Psoas muscle (tissue), 8 donors: ENCODE measurements around the gene VWA1. TPM values are rescaled to one million over a fixed set of nuclear protein-coding genes. Genes with fewer than 3 reads are reported as not detected.
"Not testable (repeated sequence)": the region's sequence is repeated elsewhere in the genome, so short reads cannot be mapped to it uniquely, and the experiment has no call there.

Source experiments
- ATAC-seq, 4 donors: fragments of 200-7000 bp; cut with Tn5 transposase; one replicate each; pipeline ENCODE4 v1.9.1; 2020; ENCODE audit warnings: moderate library complexity in 3 of 4, mild to moderate bottlenecking in 2 of 4
- DNase-seq, 2 donors: peaks; one replicate each; pipeline ENCODE4 v3.0.0-alpha.2; 2020
- H3K27ac ChIP-seq: fragments of 200-600 bp; one replicate; pipeline ENCODE4 v1.8.0; 2022
- H3K27me3 ChIP-seq, 3 donors: fragments of 200-600 bp in 1 of 3; one replicate each; pipeline versions ENCODE4 v1.6.1 to v1.8.0; 2013 to 2022; ENCODE audit warnings: low read length in 2 of 3, mild to moderate bottlenecking in 2 of 3, moderate library complexity in 1 of 3; ENCODE audit not compliant: insufficient read depth in 3 of 3
- H3K36me3 ChIP-seq, 2 donors: fragments of 200-600 bp in 1 of 2; one replicate each; pipeline versions ENCODE4 v1.6.1 to v1.8.0; 2013 to 2022; ENCODE audit warnings: low read depth in 1 of 2, mild to moderate bottlenecking in 1 of 2, moderate library complexity in 1 of 2; ENCODE audit not compliant: insufficient read depth in 1 of 2
- H3K4me1 ChIP-seq: fragments of 200-600 bp; one replicate; pipeline ENCODE4 v1.8.0; 2022
- H3K4me3 ChIP-seq: fragments of 200-600 bp; one replicate; pipeline ENCODE4 v1.8.0; 2022; ENCODE audit warnings: mild to moderate bottlenecking
- H3K9me3 ChIP-seq: fragments of 200-600 bp; one replicate; pipeline ENCODE4 v1.8.0; 2022
- CTCF ChIP-seq: fragments of 200-600 bp; IDR thresholded peaks from one replicate; pipeline ENCODE4 v1.8.0; 2022; ENCODE audit warnings: antibody characterized with exemption
- WGBS, 3 donors: extraction: QIAGEN DNeasy Blood & Tissue Kit; methylation state at CpG; one replicate each; pipeline versions ENCODE4 v1.1.6 to v1.1.7; 2013; 5-methylcytosine and 5-hydroxymethylcytosine counted together
- intact Hi-C, 2 donors: fragments of 100-400 bp; cut with DNase I; formaldehyde crosslinking; loops; one replicate each; pipeline versions ENCODE4 v1.11.0 to v1.14.2; 2022
- polyA plus RNA-seq, 3 donors: library from polyadenylated mRNA; stranded (reverse); fragments of 200-250 nt; gene quantifications; one replicate each; pipeline ENCODE4 v1.2.3, GENCODE V29; 2013
- total RNA-seq, 4 donors: library from RNA; stranded (reverse); fragmentation: NEBNext Ultra II Directional in 2 of 4; extraction: Animal tissue kit (Norgen Biotek cat#: 25700) in 2 of 4; gene quantifications; one replicate each; pipeline versions ENCODE4 v1.2.1 to v1.2.4, GENCODE V29; 2021 to 2023
- donor health status: healthy with polysubstance abuse.
- donor health status: DM: no; HTN: no; CAD: no; lungs with moderate emphysema.
- donor health status: Bipolar disorder and iron deficiency.
- donor health status: healthy.
- donor health status: DM: yes; HTN: yes; CAD: no.
- donor health status: DM: no; HTN: no; CAD: no.
- donor health status: DM: no; HTN: no; CAD: no.
- donor health status: DM: yes; HTN: yes; CAD: no.

The VWA1 gene
- total and polyA plus RNA-seq, 7 donors, result 1.4 to 25.3 (median 7.8) TPM

DNA sequence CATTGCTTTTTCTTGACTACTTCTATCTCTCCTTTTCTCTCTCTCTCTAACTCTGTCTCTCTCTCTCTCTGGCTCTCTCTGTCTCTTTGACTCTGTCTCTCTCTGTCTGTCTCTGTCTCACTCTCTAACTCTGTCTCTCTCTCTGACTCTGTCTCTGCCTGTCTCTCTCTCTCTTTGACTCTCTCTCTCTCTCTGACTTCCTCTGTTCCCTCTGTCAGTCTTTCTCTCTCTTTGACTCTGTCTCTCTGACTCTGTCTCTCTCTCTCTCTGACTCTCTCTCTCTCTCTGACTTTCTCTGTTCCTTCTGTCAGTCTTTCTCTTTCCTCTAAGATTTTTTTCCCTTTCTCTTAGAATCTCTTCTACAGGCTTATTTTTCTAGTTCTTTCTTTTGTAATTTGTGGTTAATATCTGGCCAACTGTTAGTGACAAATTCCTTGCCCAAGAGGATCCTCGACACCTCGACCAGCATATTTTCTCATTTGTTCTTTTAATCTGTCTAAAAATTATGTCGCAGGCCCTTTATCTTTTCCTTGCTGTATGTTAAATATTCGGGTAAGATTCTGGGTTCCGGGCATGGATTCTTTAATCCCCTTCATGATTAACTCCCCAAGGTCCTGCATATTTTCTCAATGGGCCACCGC, 13.7 kb downstream of the VWA1 start, which contains the start of gene ATAD3C:
Gene ATAD3C, plus strand, starts transcription at position 591 of the 641 bp plus-strand sequence. CDS start 995 bp downstream, outside the sequence.
- Histone ChIP-seq H3K4me3 (no peak within 1 kb of the TSS), H3K27me3 (no peaks in the 10 kb centered on the region), H3K27ac (no peak within 1 kb of the TSS), H3K9me3 (no peaks in the 10 kb centered on the region), H3K36me3 (no peaks in the 10 kb centered on the region), H3K4me1 (no peaks in the 10 kb centered on the region)
- intact Hi-C loops, result no loop called here
- DNase-seq (no peak), ATAC-seq (no peak)
- no peak for TF ChIP-seq CTCF
- WGBS, 3 donors, result 76 to 84% (median 81%) methylated on average over 6 of the region's 6 CpGs

DNA sequence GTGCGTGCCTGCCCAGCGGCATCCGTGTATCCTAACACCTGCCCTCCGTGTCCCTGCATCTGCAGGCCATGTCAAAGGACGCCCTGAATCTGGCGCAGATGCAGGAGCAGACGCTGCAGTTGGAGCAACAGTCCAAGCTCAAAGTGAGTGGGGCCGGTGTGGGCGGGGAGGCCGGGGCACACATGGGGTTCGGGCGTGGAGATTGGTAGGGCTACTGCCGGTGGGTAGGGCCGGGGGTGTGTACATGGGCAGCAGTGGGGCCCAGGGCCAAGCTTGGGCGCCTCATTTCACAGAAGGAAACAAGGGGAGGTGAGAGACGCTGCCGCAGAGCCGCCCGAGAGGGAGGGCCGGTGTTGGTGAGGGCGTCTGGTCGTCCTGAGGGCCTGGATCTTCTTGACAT, 15.1 kb downstream of the VWA1 start:
- H3K4me1 ChIP-seq, ATAC-seq, H3K27me3 ChIP-seq, H3K27ac ChIP-seq, DNase-seq, H3K36me3 ChIP-seq, intact Hi-C loops, H3K4me3 ChIP-seq, H3K9me3 ChIP-seq: not testable (repeated sequence)
- WGBS, 3 donors, result 77 to 80% (median 79%) methylated on average over 22 of the region's 22 CpGs

DNA sequence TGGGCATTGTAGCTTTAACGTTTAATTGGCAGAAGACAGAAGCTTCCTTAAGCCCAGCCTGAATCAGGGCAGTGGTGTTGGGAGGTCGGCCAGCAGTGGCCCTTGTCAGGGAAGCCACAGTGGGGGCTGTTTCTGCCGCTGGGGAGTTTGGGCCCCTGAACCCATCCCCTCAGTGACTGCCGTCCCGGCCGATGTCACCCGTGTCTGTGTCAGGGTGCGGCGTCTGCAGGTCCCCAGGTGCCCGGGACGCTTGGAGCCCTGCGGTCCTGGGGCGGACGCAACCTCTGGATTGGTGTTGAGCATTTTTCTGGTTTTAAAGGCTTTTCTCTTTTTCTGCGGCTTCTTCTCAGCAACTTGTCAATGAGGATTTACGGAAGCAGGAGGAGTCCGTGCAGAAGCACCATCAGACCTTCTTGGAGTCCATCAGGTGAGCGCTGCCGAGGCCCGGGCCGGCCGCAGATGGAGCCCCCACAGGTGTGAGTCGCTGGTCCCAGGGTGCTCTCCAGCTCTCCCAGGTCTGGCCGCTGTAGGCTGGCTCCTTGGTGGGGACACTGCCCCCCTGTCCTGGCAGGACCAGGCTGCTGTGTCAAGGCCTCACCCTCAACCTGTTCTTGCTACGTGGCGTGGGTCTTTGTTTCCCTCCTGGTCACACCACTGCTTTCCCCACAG, 16.3 kb downstream of the VWA1 start:
- TF ChIP-seq CTCF, result no peak
- Histone ChIP-seq H3K27ac (no peak overlapping the region), H3K4me3 (no peak overlapping the region), H3K4me1 (no peaks in the 10 kb centered on the region), H3K27me3 (no peaks in the 10 kb centered on the region), H3K9me3 (no peaks in the 10 kb centered on the region), H3K36me3 (no peaks in the 10 kb centered on the region)
- ATAC-seq (no peak), DNase-seq (no peak)
- intact Hi-C loops, result no loop called here
- WGBS, 3 donors, result 88 to 91% (median 90%) methylated on average over 26 of the region's 26 CpGs

DNA sequence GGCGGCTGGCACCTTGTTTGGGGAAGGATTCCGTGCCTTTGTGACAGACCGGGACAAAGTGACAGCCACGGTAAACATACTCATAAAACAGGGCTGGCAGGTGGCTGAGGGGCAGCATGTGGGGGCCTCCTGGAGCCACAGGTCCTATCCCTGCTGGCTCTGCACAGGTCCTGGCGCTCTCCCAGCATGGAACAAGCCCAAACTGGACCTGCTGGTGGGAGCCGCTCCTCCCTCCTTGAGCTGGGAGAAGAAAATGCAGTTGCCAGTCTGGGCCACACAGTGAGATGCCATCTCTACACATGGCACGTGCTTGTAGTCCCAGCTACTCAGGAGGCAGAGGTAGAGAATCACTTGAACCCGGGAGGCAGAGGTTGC, 16.9 kb downstream of the VWA1 start:
- DNase-seq, H3K9me3 ChIP-seq, H3K27ac ChIP-seq, H3K36me3 ChIP-seq, H3K4me1 ChIP-seq, H3K27me3 ChIP-seq, intact Hi-C loops, ATAC-seq, H3K4me3 ChIP-seq: not testable (repeated sequence)
- WGBS, 3 donors, result 69 to 76% (median 73%) methylated on average over 8 of the region's 8 CpGs

GRCh38 chr1:1452882-1453281, 17.4 kb downstream of the VWA1 start:
- Histone ChIP-seq H3K4me1 (no peaks in the 10 kb centered on the region), H3K36me3 (no peaks in the 10 kb centered on the region), H3K27ac (no peak overlapping the region), H3K4me3 (no peak overlapping the region), H3K27me3 (no peaks in the 10 kb centered on the region), H3K9me3 (no peaks in the 10 kb centered on the region)
- WGBS, 3 donors, result 92 to 94% (median 93%) methylated on average over 16 of the region's 16 CpGs
- ATAC-seq (no peak), DNase-seq (no peak)
- no peak for TF ChIP-seq CTCF
- intact Hi-C loops, result no loop called here

- 69 to 73% (median 72%) methylated on average over 28 to 36 of the region's 41 CpGs for WGBS, 3 donors
- intact Hi-C loops, H3K4me1 ChIP-seq, DNase-seq, H3K36me3 ChIP-seq, H3K27ac ChIP-seq, H3K27me3 ChIP-seq, H3K9me3 ChIP-seq, H3K4me3 ChIP-seq, ATAC-seq: not testable (repeated sequence)
These were observed 19.0 kb downstream of the VWA1 start for GRCh38 chr1:1454286-1455056.
